DMS53 treated with DMSO at 0.1 percent for 48 hours (cell line): ENCODE measurements around the gene IL4R.

Experiments
- DNase-seq: peaks from one replicate; lab custom pipeline; 2025; ENCODE audit not compliant: unreplicated experiment; lab: John Stamatoyannopoulos, UW

Gene IL4R

DNA sequence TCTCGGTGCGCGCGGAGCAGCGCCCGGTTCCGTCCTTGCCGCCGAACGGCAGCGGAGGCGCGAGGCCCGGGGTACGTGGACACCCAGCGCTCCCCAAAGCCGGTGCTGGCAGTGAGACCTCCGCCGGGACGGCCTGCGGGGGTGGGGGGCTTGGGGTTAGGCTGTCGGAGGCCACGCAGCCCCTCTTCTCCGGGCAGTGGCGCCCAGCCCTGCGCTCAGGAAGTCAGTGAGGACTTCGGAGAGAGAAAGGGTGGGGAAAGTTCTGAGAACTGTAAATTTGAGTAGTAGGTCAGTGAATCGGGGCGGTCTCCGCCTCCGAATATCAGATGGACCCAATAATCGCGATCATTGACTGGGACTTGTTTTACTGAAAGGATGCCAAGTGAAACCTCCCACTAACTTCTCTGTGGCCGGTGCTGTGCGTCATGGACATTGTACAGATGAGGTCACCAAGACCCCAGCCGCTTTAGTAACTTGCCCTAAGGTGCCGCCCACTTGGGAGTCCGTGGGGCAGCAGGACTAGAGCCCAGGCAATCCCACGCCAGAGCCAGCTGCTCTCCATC, 468 bp downstream of the IL4R start:
- DNase-seq = no peak

DNA sequence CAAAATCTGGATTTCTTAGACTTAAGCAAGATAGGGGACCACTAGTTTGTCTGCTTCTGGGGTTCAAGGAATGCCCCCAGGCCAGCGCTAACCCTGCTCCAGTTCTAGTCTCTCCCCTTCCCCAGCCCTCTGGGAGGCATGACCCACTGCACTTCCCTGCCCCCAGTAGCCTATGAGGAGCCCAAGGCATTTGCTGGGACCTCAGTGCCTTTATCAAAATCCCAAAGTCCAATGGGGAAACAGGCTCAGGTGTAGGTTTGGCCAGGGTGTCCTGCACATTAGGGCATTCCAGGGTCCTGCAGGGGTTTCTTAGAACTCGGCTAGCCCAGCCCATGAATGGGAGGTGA, 1.2 kb downstream of the IL4R start:
- DNase-seq = no peak

DNA sequence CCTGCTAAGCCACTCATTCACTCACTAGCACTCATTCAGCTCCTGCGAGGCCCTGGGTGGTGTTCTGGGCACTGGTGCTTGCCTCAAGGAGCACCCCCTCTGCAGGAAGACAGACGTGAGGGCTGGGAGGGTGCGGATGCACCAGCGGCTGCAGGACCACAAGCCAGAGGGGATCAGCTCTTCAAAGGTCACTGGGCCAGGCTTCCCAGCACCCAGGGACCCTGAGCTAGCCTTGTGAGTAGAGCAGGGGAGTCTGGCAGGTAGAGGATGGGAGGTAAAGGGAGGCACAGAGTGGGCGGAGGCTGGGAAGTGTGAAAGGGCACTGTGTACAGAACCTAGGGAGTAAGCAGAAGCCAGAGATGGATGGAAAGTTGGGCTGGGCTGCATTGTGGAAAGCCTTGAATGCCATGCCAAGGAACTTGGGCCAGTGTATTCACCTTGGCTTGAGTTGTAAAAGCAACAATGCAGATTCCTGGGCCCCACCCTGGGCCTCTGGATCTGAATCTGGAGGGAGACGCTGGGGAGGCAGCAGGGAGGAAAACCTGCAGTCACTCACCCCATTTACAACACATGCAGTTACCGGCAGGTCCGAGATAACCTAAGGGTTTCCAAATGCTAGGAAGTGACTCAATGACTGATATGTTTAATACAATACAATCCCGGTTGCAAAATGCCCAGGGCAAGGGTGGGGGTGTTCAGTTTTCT, 1.7 kb downstream of the IL4R start:
- no peak for DNase-seq

DNA sequence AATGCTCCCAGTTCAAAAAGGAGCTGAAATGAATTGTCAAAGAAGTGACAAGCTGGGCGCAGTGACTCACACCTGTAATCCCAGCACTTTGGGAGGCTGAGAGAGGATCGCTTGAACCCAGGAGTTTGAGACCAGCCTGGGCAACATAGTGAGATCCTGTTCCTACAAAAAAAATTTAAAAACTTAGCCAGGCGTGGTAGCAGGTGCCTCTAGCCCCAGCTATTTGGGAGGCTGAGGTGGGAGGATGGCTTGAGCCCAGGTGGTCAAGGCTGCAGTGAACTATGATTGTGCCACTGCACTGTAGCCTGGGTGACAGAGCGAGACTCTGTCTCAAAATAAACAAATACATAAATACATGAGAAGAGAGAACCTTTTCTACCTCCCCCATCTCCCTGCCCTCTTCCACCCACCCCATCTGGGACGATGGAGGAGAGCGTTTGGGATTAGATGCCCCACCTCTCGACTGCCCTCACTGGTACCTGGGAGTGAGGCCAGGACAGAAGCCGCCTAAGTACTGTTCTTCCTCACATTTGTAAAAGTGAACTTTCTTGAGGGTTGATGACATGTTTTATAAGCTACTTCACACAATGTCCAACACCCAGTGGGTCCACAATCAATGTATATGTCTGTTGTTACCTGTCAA, 2.4 kb downstream of the IL4R start:
- DNase-seq = no peak

DNA sequence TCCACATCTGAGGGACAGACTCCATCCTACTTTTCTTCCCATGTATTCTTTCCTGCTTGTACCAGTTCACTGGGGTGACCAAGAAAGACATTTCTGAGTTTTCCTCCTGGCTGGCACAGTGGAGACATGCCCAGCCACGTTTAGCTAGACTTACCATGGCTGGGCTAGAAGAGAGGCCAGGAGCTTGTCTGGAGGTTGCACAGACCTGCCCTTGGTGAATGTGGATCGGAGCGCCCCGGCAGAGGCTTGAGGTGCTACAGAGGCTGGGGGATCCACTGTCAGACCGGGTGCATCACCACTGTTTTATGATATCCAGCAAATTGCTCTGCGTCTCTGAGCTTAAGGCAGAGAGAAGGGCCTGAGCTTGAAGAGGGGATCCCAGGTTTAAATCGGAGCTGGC, 3.5 kb downstream of the IL4R start:
- no peak for DNase-seq

DNA sequence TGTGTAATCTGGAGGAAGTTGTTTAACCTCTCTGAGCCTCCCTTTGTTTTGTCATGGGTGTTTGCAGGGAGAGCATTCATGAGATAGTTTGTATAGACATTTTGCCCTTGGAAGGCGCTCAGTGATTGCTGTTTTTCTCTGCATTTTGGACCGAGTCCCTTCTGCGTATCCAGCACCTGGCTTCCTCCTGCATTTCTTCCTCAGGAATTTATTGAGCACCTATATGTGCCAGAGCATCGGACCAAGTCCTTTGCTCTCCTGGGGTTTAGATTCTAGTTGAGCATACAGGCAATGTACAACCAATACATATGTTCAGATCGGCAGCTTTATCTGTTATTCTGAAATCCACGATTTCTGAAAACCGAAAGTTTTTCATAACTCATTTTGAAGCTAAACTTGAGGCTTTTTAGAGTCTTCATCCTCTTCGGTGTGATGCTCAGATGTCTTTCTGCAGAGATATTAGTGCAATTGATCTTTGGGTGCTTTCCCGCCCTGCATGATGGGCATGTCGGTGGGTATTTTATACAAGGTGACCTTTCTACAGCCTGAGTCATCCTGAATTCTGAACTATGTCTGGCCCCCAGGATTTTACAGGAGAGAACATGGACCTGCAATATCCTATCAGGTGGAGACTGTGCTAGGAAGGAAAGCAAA, 4.1 kb downstream of the IL4R start:
- DNase-seq = no peak

DNA sequence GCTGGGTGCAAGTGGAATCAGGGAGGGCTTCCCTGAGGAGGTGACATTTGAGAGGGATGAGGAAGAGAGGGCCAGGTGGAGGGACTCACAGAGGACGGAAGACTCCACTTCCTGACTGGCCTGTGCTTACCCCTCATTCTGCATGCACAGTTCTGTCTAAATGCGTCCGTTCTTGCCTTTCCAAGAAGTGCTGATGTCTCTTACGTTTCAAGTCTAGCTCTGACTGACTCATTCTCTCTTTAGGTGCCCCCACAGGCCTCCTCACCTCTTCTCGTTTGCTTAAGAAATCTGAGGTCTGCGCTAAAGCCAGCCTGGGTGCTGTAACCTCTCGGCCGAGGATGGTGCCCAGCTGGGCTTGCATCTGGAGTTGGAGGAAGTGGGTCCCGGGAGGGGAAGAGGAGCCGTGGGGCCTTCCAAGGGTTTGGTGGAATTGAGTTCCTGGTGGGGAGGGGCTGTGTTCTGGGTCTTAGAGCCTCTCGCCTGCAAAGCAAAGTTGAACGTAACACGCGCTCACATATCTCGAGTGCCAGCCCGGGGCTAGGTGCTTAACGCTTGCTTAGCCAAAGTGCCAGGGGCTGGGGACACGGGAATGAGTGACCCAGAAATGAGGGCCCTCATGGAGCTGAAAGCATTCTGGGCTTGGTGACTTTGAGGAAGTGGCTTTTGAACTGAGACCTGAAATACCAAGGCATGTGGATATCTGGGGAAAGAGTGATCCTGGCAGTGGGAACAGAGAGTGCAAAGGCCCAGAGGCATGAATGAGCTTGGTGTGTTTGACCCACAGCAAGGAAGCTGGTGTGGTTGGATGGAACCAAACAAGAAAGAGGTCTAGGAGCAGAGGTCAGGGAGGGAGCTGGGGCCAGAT, 4.8 kb downstream of the IL4R start:
- DNase-seq = no peak

DNA sequence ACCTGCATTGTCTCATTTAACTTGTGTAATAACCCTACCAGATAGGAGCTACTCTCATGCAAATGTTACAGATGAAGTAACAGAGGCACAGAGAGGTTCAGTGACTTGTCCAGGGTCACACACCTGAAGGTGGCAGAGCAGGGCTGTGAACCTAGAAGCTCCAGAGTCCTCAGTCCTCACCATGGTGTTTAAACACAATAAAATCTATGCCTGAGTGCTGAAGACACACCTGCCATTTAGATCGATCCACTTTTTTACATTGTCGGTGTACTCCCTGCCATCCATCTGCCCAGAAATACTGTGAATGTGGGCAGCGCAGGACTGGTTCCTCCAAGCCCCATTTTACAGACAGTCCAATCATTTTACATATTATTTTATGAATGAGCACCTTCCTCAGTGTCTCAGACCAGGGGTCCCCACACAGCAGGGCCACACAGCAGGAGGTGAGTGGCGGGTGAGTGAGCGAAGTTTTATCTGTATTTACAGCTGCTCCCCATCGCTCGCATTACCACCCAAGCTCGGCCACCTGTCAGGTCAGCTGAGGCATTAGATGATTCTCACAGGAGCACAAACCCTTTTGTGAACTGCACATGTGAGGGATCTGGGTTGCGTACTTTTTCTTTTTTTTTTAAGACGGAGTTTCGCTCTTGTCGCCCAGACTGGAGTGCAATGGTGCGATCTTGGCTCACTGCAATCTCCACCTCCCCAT, 5.6 kb downstream of the IL4R start:
- DNase-seq = no peak

DNA sequence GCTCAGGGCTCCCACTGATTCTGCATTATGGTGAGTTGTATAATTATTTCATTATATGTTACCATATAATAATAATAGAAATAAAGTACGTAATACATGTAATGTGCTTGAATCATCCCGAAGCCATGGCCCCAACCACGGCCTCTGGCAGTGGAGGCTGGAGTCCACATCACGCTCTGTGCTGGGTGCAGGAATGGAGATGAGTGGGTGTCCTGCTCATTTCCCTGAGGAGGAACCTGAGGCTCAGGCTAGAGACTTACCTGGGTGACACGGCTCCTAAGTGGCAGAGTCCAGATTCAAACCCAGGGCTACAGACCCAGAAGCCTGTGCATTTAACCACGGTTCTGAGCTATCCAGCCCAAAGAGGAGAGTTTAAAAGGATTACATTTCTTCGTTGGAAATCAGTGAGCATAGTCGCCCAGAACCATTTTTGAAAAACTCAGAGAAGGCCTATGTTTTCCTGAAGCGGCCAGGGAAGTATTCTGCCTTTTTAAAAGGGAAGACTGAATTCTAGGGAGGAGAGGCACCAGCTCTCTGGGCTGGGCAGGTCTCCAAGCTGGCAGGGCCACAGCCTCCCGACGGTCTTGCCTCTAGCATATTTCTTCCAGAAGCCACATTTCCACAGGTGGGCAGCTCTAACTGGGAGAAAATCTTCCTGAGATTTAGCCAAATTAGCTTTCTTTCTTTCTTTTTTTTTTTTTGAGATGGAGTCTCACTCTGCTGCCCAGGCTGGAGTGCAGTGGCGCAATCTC, 6.7 kb downstream of the IL4R start:
- no peak for DNase-seq

DNA sequence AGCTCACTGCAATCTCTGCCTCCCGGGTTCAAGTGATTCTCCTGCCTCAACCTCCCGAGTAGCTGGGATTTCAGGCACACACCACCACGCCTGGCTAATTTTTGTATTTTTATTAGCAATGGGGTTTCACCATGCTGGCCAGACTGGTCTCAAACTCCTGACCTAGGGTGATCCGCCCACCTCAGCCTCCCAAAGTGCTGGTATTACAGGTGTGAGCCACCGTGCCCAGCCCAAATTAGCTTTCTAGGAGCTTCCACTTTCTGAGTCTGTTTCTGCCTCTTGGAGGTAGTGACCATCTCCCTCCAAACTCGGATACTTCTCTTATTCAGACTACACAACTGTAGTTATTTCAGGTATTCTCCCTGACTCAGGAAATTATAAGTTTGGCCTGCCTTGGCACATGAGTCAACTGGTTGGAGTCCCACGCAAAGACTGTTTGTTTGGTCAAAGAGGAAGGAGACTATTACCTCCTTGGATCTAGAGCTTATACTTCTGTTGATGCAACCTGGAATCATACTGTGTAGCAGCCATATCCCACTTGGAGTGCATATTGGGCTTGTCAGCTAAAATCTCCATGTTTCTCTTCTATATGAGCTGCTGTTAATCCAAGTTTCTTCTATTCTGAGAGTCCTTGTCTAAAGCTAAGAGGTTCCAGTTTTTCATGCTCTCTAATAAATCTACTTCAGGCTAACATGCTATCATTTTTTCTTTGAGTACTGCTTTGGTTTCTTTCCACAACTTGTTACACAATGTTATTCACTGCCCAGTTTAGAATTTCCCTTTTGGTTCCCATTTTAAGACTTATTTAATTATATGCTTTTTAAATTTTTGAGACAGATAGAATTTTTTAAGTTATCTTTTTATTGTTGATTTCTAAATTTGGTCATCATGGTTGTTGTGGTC, 7.5 kb downstream of the IL4R start:
- no peak for DNase-seq

DNA sequence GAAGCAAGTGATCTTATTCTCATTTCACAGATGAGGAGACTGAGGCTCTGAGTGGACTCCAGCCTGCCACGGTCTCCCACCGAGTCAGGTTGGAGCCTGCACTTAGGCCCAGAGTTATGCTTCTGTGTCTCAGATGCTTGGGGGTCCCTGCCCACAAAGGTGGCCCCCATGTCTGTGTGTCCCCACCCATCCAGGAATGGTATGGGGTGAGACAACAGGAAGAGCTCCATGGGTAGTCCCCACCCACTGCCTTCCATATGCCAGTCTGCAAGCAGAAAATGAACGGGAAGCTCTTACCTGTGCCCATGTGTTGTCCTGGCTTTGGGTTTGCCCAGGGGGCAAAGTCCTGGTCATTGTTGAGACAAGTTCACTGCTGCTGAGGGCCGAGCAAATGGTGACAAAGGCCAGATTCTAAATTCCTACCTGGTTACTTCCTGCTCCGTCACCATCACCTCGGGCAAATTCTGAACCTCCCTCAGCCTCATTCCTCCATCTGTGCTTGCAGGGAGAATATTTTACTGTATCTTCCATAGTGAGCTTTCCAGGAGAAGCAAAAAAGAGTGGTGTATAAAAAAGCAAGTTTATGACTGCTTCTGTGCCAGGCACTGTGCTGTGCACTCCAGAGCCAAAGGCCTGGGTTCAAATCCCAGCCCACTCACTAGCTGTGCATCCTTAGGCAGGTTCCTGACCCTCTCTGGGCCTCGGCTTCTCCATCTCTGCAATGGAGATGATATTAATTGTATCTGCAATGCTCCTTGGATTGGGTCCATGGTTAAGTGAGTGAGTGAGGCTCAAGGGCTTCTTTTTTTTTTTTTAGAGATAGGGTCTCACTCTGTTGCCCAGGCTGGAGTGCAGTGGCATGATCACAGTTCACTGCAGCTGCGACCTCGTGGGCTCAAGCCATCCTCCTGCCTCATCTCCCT, 9.3 kb downstream of the IL4R start:
- no peak for DNase-seq

DNA sequence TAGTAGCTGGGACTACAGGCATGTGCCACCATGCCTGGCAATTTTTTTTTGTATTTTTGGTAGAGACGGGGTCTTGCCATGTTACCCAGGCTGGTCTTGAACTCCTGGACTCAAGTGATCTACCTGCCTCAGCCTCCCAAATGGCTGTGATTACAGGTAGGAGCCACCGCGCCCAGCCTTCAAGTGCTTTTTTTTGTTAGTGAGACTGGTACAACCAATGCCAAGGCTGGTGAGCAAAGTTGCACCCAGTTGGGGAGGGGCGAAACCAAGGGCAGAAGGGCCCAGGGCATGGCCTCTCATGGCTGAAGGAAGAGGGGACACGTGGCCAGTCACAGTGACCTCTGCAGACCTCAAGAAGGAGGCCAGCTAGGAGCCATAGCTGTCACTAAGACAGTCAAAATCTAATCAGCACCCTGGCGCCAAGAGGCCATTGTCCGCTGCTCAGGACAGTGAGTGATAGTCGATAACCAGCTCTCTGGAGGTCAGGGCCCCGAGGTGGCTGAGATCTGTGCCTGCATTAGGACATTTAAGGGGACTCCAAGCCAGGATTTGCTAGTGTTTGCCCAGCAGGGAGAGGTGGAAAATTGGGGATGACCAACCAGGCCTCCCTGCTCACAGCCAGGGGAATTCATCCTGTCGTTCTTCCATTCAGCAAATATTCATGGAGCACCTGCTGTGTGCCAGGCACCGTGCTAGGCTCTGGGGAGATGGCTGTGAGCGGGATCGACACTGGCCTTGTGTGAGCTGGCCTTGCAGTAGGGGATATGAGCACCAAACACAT, 10.2 kb downstream of the IL4R start:
- no peak for DNase-seq

DNA sequence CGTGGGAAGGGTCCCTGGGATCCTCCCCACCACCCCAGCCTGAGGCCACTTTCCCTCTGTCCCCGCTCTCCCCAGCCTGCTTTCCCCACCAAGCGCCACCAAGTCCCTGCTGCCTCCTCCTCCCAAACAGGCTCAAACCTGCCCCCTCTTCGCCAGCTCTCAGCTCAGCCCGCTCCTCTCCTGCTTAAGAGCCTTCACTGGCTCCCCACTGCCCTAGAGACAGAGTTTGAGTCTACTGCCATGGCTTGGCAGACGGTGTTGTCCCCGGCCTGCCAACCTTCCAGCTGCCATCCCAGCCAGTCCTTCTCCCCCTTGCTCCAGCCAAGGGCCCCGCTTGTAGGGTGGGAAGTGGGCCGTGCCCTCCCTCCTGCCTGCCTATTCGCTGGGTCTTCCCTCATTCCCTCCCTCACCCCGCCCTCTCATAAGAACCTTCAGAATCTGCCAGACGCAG, 11.1 kb downstream of the IL4R start:
- no peak for DNase-seq

DNA sequence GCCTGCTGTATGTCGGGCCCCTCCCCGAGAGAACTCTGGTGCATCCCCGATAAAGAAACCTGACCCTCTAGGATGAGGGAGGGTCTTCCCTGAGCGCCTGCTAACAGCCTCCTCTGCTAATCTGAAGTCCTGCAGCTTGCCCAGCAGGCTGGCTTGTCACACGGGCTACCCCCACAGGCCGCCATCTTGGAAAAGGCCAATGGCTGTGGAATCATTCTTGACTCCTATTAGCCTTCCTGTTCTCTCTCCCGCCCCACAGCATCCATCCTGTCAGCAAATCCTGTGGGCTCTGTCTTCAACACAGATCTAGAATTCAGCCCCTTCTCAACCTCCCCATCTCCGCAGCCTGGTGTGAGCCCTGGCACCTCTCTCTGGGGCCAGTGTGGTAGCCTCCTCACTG, 12.0 kb downstream of the IL4R start:
- no peak for DNase-seq

DNA sequence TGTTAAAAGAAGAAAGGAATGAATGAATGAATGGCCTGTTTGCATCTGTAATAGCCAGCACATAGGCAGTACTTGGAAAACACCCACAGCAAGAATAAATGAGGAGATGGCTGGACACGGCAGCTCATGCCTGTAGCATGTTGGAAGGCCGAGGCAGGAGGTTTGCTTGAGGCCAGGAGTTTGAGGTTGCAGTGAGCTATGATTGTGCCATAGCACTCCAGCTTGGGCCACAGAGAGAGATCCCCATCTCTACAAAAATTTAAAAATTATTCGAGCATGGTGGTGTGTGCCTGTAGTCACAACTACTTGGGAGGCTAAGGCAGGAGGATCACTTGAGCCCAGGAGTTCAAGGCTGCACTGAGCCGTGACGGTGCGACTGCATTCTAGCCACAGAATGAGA, 12.5 kb downstream of the IL4R start:
- DNase-seq = no peak

DNA sequence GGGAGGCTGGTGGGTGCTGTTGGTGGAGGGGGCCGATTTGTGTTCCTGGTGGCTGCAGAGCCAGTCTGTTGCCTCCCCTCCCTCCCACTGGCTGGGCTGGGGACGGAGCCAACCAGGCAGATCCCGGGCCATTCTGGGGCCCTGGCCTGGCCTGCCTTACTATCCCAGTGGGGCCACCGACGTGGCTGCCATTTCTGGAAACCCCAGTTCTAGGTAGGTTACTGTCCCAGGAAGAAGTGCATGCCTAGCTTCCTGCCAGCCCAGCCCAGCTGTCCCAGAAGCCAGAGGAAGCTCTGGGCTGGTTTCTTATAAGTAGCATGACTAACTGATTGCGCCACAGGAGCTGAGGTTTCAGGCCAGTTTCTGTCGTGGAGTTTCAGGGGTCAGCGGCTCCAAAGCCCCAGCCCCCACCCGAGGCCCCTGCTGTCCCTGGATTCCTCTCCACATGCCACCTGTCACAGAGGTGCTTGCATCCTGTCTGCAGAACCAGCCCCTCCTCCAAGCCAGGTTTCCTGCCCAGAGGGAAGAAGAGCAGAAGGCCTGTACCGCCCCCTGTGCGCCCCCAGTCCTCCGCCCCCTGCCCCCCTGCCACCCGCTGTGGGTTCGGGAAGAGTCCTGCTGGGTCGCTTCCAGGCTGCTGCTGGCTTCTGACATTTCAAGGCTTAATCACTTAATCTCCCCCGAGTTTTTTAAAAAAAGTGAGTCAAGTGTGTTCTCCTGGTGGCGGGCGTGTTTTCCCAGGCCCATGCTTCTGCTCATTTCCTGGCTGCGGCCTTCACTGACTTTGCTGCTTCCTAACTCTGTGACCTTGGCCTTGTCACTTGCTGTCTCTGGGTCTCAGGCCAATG, 13.2 kb downstream of the IL4R start:
- no peak for DNase-seq
